Vagina (tissue), 2 donors: ENCODE results near the gene MAN2B2.

Source experiments
- CTCF ChIP-seq, 3 experiments: fragments of 450-650 bp in 2 of 3; fragments of 200-600 bp in 1 of 3; sonication (generic) in 1 of 3; IDR thresholded peaks; one replicate each; pipeline ENCODE4 v1.5.1; 2017 to 2019; ENCODE audit warnings: antibody characterized with exemption in 3 of 3, mild to moderate bottlenecking in 2 of 3, moderate library complexity in 2 of 3
- POLR2A ChIP-seq, 2 donors: fragments of 450-650 bp; IDR thresholded peaks; one replicate each; pipeline ENCODE4 v1.6.1; 2017; ENCODE audit warnings: antibody characterized with exemption in 2 of 2, mild to moderate bottlenecking in 2 of 2, moderate library complexity in 2 of 2
- POLR2AphosphoS5 ChIP-seq, 2 donors: sonication (generic); formaldehyde crosslinking; IDR thresholded peaks; one replicate each; pipeline ENCODE4 v1.9.0; 2017; ENCODE audit warnings: antibody characterized with exemption in 2 of 2, mild to moderate bottlenecking in 2 of 2, low read depth in 1 of 2; ENCODE audit not compliant: insufficient read depth in 1 of 2

- no peak for TF ChIP-seq CTCF (IDR thresholded peaks at IDR 0.05)
- TF ChIP-seq POLR2AphosphoS5 (IDR thresholded peaks at IDR 0.05; ENCODE audit: insufficient read depth in 1 of 2, low read depth in 1 of 2): no peak
- TF ChIP-seq POLR2A (IDR thresholded peaks at IDR 0.05): no peak
These were observed 97.1 kb downstream of the MAN2B2 start for GRCh38 chr4:6672131-6672530.
